Skeletal muscle satellite cell (primary cell): ENCODE measurements around the gene SSNA1.
A peak's percentile ranks its signal among the peaks of the same experiment; 100 is the strongest.

Source experiments
- H3K27me3 ChIP-seq: 2 replicates; pipeline ENCODE4 v1.7.0; 2013; ENCODE audit warnings: low read length; ENCODE audit not compliant: control insufficient read depth, insufficient read depth
- H3K36me3 ChIP-seq: 2 replicates; pipeline ENCODE4 v1.7.0; 2013; ENCODE audit warnings: mild to moderate bottlenecking, control low read depth, low read length; ENCODE audit not compliant: insufficient read depth
- H3K4me1 ChIP-seq: 2 replicates; pipeline ENCODE4 v1.7.0; 2013; ENCODE audit warnings: low read length; ENCODE audit not compliant: control insufficient read depth, insufficient read depth
- H3K4me2 ChIP-seq: 2 replicates; pipeline ENCODE4 v1.7.0; 2013; ENCODE audit warnings: mild to moderate bottlenecking, low read length
- H3K4me3 ChIP-seq: 2 replicates; pipeline ENCODE4 v1.7.0; 2013; ENCODE audit warnings: low read length
- H3K9ac ChIP-seq: 2 replicates; pipeline ENCODE4 v1.7.0; 2013; ENCODE audit warnings: mild to moderate bottlenecking, low read depth, low read length, moderate library complexity
- H3K9me3 ChIP-seq: replicated peaks from 2 replicates; pipeline ENCODE4 v1.7.0; 2013; ENCODE audit warnings: mild to moderate bottlenecking, control low read depth, low read length

Gene SSNA1

GRCh38 chr9:137147091-137147792 is 41.2 kb upstream of the SSNA1 start:
- peaks cover 14% of the 10 kb centered on the region for H3K27me3 ChIP-seq
- H3K4me3 ChIP-seq, result no peak overlapping the region
- no peaks in the 10 kb centered on the region for H3K9me3 ChIP-seq
- H3K4me1 ChIP-seq, result no peaks in the 10 kb centered on the region
- H3K9ac ChIP-seq, result no peak overlapping the region
- no peaks in the 10 kb centered on the region for H3K36me3 ChIP-seq
- no peak overlapping the region for H3K4me2 ChIP-seq

- Histone ChIP-seq H3K4me3 (no peak overlapping the region), H3K4me1 (no peaks in the 10 kb centered on the region), H3K27me3 (peaks cover 9% of the 10 kb centered on the region)
Measured at GRCh38 chr9:137147793-137148160, 40.7 kb upstream of the SSNA1 start.

GRCh38 chr9:137148242-137148641 is 40.2 kb upstream of the SSNA1 start:
- H3K9me3 ChIP-seq, result no peaks in the 10 kb centered on the region
- no peaks in the 10 kb centered on the region for H3K36me3 ChIP-seq
- no peak overlapping the region for H3K4me3 ChIP-seq
- H3K27me3 ChIP-seq, result peaks cover 5% of the 10 kb centered on the region
- H3K4me2 ChIP-seq, result no peak overlapping the region
- no peaks in the 10 kb centered on the region for H3K4me1 ChIP-seq
- no peak overlapping the region for H3K9ac ChIP-seq

More at GRCh38 chr9:137147793-137148160, 40.7 kb upstream of the SSNA1 start:
- Histone ChIP-seq H3K9ac (no peak overlapping the region), H3K4me2 (no peak overlapping the region), H3K36me3 (no peaks in the 10 kb centered on the region), H3K9me3 (no peaks in the 10 kb centered on the region)

- H3K9ac ChIP-seq, result no peak overlapping the region
- H3K9me3 ChIP-seq, result no peaks in the 10 kb centered on the region
- H3K4me2 ChIP-seq, result no peak overlapping the region
- H3K4me3 ChIP-seq, result no peak overlapping the region
- no peaks in the 10 kb centered on the region for H3K36me3 ChIP-seq
- H3K4me1 ChIP-seq, result no peaks in the 10 kb centered on the region
- H3K27me3 ChIP-seq, result peaks cover 3% of the 10 kb centered on the region
Measured at GRCh38 chr9:137148661-137149060, 39.8 kb upstream of the SSNA1 start.

DNA sequence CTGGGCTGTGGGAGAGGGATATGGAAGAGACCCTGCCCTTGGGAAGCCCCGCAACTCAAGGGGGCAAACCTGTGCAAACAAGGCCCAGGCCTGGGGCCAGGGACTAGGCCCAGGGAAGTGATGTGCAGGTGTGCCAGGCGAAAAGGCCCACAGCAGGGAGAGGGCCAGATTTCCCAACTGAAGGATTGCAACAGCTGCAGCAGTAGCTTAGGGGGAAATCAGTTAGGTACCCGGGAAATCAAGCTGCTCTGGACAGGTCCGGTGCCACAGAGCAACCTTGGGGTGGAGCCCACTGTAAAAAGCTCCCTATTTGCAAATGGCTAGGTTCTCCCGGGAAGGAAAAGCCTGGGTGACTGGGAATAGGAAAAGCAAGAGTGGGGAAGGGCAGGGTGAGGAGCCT is 39.1 kb upstream of the SSNA1 start:
- H3K27me3 ChIP-seq, result peaks cover 3% of the 10 kb centered on the region
- no peaks in the 10 kb centered on the region for H3K9me3 ChIP-seq
- no peaks in the 10 kb centered on the region for H3K4me1 ChIP-seq
- no peak overlapping the region for H3K4me3 ChIP-seq
- H3K36me3 ChIP-seq, result no peaks in the 10 kb centered on the region
- no peak overlapping the region for H3K4me2 ChIP-seq
- no peak overlapping the region for H3K9ac ChIP-seq

- no peak overlapping the region for H3K4me3 ChIP-seq
- no peaks in the 10 kb centered on the region for H3K36me3 ChIP-seq
- H3K9me3 ChIP-seq, result no peaks in the 10 kb centered on the region
- H3K4me1 ChIP-seq, result no peaks in the 10 kb centered on the region
- H3K27me3 ChIP-seq, result peaks cover 3% of the 10 kb centered on the region
- H3K9ac ChIP-seq, result no peak overlapping the region
- H3K4me2 ChIP-seq, result no peak overlapping the region
Measured at GRCh38 chr9:137149942-137150616, 38.4 kb upstream of the SSNA1 start.

GRCh38 chr9:137150617-137151457 is 37.6 kb upstream of the SSNA1 start:
- H3K4me3 ChIP-seq, result no peak overlapping the region
- H3K9me3 ChIP-seq, result no peaks in the 10 kb centered on the region
- H3K4me2 ChIP-seq, result no peak overlapping the region
- H3K36me3 ChIP-seq, result no peaks in the 10 kb centered on the region
- peaks cover 10% of the 10 kb centered on the region for H3K27me3 ChIP-seq
- H3K4me1 ChIP-seq, result no peaks in the 10 kb centered on the region
- H3K9ac ChIP-seq, result no peak overlapping the region

GRCh38 chr9:137152844-137153405 is 35.6 kb upstream of the SSNA1 start:
- no peaks in the 10 kb centered on the region for H3K9me3 ChIP-seq
- no peak overlapping the region for H3K4me2 ChIP-seq
- peaks cover 27% of the 10 kb centered on the region for H3K27me3 ChIP-seq
- no peak overlapping the region for H3K4me3 ChIP-seq
- no peak overlapping the region for H3K9ac ChIP-seq
- H3K36me3 ChIP-seq, result no peaks in the 10 kb centered on the region
- peaks cover 4% of the 10 kb centered on the region for H3K4me1 ChIP-seq

DNA sequence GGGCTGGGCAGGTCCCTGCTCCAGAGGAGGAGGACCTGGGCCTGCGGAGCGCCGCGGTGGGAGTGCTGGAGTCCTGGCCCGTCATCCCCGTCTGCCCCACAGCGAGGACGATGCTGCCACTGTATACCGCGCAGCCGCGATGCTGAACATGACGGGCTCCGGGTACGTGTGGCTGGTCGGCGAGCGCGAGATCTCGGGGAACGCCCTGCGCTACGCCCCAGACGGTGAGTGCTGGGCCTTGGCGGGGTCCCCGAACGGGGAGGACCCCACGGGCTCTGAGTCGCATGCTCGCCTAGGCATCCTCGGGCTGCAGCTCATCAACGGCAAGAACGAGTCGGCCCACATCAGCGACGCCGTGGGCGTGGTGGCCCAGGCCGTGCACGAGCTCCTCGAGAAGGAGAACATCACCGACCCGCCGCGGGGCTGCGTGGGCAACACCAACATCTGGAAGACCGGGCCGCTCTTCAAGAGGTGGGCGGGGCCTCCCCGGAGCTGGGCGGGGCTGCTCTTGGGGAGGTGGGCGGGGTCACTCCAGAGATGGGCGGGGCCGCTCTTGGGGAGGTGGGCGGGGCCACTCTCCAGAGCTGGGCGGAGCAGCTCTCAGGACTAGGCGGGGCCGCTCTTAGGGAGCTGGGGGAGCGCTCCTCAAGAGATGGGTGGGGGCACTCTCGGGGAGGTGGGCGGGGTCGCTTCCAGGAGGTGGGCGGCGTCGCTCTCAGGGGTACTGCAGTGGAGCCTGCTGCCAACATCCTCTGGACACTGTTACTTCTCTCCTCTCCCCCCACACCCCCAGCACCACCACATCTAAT is 31.7 kb upstream of the SSNA1 start:
- peak overlapping the region; percentile 91 for H3K4me2 ChIP-seq
- H3K4me1 ChIP-seq, result peaks cover 4% of the 10 kb centered on the region
- H3K36me3 ChIP-seq, result no peaks in the 10 kb centered on the region
- no peak overlapping the region for H3K9ac ChIP-seq
- H3K27me3 ChIP-seq, result peaks cover 55% of the 10 kb centered on the region
- no peaks in the 10 kb centered on the region for H3K9me3 ChIP-seq
- H3K4me3 ChIP-seq, result peak overlapping the region; percentile 62

GRCh38 chr9:137157618-137158415 is 30.7 kb upstream of the SSNA1 start:
- Histone ChIP-seq H3K9ac (no peak overlapping the region), H3K4me2 (no peak overlapping the region), H3K36me3 (no peaks in the 10 kb centered on the region), H3K9me3 (no peaks in the 10 kb centered on the region), H3K27me3 (peaks cover 62% of the 10 kb centered on the region), H3K4me3 (no peak overlapping the region), H3K4me1 (peaks cover 4% of the 10 kb centered on the region)
